Activated T-cell treated with anti-CD3 and anti-CD28 coated beads, Interleukin-2, amount 50 U/mL, for 72 hours (primary cell): Measurements from ENCODE around the gene CUL7. TPM values are rescaled to one million over a fixed set of nuclear protein-coding genes. Genes with fewer than 3 reads are reported as not detected.
"Not testable (repeated sequence)": the region's sequence is repeated elsewhere in the genome, so short reads cannot be mapped to it uniquely, and the experiment has no call there.

Experiments
- ATAC-seq, 2 donors: fragments of 150-1000 bp; cut with Tn5 transposase; replicated peaks in 1 of 2; 2 replicates each; pipeline ENCODE4 v1.10.0; 2021; ENCODE audit warnings: moderate library complexity in 2 of 2, mild to moderate bottlenecking in 1 of 2
- DNase-seq, 2 donors: peaks; one replicate each; pipeline ENCODE4 v3.0.0; 2021 to 2022; ENCODE audit warnings: mixed read lengths in 1 of 2
- H3K27ac Mint-ChIP-seq: one replicate; pipeline ENCODE4 v1.8.0; 2022; ENCODE audit warnings: mild to moderate bottlenecking, moderate library complexity, mixed read lengths
- H3K27me3 Mint-ChIP-seq: one replicate; pipeline ENCODE4 v1.8.0; 2022; ENCODE audit warnings: low read depth, mixed read lengths
- H3K36me3 Mint-ChIP-seq, 2 donors: one replicate each; pipeline ENCODE4 v1.8.0; 2022; ENCODE audit warnings: mixed read lengths in 2 of 2, mild to moderate bottlenecking in 1 of 2; ENCODE audit not compliant: insufficient read depth in 2 of 2
- H3K4me1 Mint-ChIP-seq: one replicate; pipeline ENCODE4 v1.8.0; 2022; ENCODE audit warnings: low read depth, mixed read lengths
- H3K4me3 Mint-ChIP-seq, 2 donors: one replicate each; pipeline ENCODE4 v1.8.0; 2022; ENCODE audit warnings: mild to moderate bottlenecking in 2 of 2, mixed read lengths in 2 of 2, moderate library complexity in 2 of 2
- H3K9me3 Mint-ChIP-seq, 2 donors: one replicate each; pipeline ENCODE4 v1.8.0; 2022; ENCODE audit warnings: mixed read lengths in 2 of 2
- total RNA-seq, 2 donors: library from RNA; stranded (reverse); gene quantifications; one replicate each; pipeline ENCODE4 v1.2.3, GENCODE V29; 2022

Gene CUL7
- total RNA-seq, 2 donors from 2014 or later, result 16.8 to 19.7 TPM

DNA sequence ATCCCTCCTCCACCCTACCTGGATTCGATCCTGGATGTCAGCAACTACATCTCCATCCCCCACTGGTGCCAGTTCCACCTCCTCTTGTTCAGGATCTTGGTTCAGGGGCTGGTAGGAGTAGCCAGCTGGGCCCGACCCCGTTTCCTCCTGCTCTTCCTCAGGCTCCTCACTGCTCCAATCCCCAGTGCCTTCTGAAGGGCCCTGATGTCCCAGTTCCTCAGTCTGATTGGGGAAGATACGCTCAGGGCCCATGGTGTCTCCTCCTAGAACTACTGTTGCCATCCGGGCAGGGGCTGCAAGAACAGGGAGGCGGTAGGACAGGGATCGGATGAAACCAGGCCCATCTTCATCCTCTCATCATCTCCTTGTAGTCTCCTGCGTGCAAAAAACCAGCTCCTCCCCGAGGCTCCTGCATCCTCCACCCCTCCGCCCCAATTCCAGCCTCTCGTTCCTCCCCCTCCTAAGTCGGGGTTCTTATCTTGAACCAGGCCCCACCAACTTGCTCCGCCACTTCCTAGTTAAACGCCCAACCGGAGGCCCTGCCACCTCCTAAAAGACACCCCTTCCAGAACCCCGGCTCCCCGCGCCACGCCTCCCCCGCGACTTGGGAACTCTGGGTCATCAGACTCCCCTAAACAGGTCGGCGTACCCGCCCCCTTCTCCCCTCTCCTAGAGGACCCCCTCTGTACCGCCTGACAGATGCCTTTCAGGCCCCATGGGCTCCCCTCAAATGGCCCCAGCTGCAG lies 40.4 kb downstream of the CUL7 start:
- Mint-ChIP-seq H3K36me3 (peaks cover 9 to 16% of the 10 kb centered on the region in 2 donors), H3K27me3 (no peaks in the 10 kb centered on the region)
- ATAC-seq, result peak in 1 of 2 donors; percentile 27

DNA sequence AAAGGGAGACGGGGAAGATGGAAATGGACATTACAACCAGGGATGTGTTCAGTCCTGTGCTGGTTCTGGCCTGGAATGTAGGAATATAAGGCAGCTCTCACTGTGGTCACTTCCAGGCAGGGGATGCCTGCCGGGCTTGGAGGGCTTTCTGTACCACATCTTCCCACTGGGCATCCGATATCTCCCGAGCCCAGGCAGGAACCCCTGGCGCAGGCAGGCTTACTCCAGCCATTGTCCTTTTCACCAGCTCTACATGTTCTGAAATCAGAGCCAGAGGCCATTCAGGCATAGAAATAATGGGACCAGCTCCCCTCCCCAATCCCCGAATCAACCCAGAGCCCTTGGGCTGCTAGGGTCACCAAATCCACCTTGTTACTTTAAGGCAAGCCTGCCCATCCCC lies 41.3 kb downstream of the CUL7 start:
- DNase-seq, result no peak
- Mint-ChIP-seq H3K9me3 (no peaks in the 10 kb centered on the region), H3K27ac (peak overlapping the region; percentile 70), H3K4me1 (peaks cover 58% of the 10 kb centered on the region), H3K4me3 (peak overlapping the region; percentile 94 to 99), H3K27me3 (no peaks in the 10 kb centered on the region), H3K36me3 (peaks cover 7% of the 10 kb centered on the region in 2 donors)
- no peak for ATAC-seq

More for the DNA sequence above, 40.4 kb downstream of the CUL7 start:
- no peak for DNase-seq
- Mint-ChIP-seq H3K4me3 (peak overlapping the region; percentile 94 to 99), H3K27ac (peak overlapping the region; percentile 70), H3K9me3 (no peaks in the 10 kb centered on the region), H3K4me1 (peaks cover 65% of the 10 kb centered on the region)

DNA sequence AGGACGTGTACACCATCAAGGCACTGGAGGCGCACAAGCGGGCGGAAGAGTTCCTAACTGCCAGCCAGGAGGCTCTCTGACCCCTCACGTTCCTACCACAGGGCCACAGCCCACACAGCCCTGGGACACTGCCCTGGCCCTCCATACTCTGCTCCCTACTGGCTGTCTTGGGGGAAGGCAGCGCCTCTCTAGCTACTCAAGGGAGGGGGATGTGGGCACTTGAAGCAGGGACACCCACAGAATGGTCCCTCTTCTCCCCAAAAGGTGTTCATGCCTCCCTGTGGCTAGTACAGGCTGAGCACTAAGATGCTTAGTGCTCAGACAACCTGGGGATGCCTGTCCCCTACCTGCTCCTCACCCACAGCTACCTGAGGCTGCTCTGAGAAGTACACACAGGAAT lies 42.4 kb downstream of the CUL7 start:
- Mint-ChIP-seq H3K9me3 (no peaks in the 10 kb centered on the region), H3K27me3 (no peaks in the 10 kb centered on the region), H3K4me3 (no peak overlapping the region), H3K27ac (peak overlapping the region; percentile 32), H3K4me1 (peaks cover 51% of the 10 kb centered on the region), H3K36me3 (peaks cover 7 to 9% of the 10 kb centered on the region in 2 donors)
- no peak for DNase-seq
- ATAC-seq, result no peak

DNA sequence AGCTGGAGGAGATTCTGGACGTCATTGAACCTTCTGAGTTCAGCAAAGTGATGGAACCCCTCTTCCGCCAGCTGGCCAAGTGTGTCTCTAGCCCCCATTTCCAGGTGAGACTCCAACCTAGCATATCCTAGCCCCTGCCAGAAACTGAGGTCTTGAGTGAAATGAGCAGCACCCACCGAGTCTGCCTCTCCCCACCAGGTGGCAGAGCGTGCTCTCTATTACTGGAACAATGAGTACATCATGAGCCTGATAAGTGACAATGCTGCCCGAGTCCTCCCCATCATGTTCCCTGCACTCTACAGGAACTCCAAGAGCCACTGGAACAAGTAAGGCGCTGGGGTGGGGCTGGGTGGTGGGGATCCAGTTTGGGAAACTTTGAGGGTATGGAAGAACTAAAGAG lies 44.5 kb downstream of the CUL7 start:
- H3K36me3 Mint-ChIP-seq, result peaks cover 8 to 11% of the 10 kb centered on the region in 2 donors
- no peak overlapping the region for H3K4me3 Mint-ChIP-seq
- no peaks in the 10 kb centered on the region for H3K27me3 Mint-ChIP-seq
- peaks cover 37% of the 10 kb centered on the region for H3K4me1 Mint-ChIP-seq
- peak; percentile 34 to 37 for DNase-seq
- H3K9me3 Mint-ChIP-seq, result no peaks in the 10 kb centered on the region
- no peak for ATAC-seq
- H3K27ac Mint-ChIP-seq, result peak overlapping the region; percentile 24

DNA sequence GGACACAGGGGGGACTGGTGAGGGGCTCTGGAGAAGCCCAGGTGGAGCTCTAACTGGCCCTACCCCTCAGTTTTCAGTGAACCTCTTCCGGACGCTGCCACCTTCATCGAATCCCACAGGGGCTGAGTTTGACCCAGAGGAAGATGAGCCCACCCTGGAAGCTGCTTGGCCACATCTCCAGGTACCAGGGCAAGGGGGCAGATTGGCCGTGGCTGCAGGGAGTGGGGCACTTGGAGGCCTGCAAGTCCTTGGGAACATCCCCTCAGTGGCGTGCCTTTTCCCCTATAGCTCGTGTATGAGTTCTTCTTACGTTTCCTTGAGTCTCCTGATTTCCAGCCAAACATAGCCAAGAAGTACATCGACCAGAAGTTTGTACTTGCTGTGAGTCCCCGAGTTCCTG lies 46.5 kb downstream of the CUL7 start:
- H3K27ac Mint-ChIP-seq, result no peak overlapping the region
- no peak for ATAC-seq
- no peaks in the 10 kb centered on the region for H3K9me3 Mint-ChIP-seq
- no peak overlapping the region for H3K4me3 Mint-ChIP-seq
- DNase-seq, result no peak
- H3K27me3 Mint-ChIP-seq, result no peaks in the 10 kb centered on the region
- H3K36me3 Mint-ChIP-seq, result peaks cover 8 to 11% of the 10 kb centered on the region in 2 donors
- peaks cover 20% of the 10 kb centered on the region for H3K4me1 Mint-ChIP-seq

DNA sequence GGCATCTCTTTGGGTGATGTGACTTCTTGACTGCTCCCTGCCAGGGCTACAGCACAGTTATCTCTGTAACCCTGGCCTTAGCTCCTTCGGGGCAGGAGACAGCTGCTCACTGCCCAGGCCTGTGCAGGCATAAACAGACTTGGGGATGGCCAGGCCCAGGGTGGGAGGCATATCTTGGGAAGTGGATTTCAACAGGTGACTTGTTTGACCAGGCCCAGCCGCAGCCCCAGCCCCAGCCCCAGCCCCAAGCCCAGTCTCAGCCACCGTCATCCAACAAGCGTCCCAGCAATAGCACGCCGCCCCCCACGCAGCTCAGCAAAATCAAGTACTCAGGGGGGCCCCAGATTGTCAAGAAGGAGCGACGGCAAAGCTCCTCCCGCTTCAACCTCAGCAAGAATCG lies 47.4 kb downstream of the CUL7 start:
- Mint-ChIP-seq H3K4me1 (peaks cover 11% of the 10 kb centered on the region), H3K4me3 (no peak overlapping the region), H3K27ac (no peak overlapping the region), H3K27me3 (no peaks in the 10 kb centered on the region), H3K36me3 (peaks cover 8 to 10% of the 10 kb centered on the region in 2 donors), H3K9me3 (no peaks in the 10 kb centered on the region)
- ATAC-seq (no peak), DNase-seq (no peak)

DNA sequence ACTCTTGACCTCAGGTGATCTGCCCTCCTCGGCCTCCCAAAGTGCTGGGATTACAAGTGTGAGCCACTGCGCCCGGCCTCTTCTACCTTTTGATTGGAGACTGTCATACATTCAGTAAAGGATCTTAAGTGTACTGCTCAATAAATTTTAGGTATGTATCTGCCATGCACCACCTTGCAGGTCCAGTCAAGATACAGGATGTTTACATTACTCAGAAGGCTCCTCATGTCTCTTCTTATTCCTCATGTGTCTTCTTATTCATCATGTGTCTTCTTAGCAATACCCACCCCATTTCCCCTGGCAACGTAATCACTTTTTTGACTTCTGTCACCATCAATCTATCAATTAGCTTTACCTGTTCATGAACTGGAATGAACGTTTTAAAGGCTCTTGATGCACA lies 47.8 kb downstream of the CUL7 start:
- H3K27me3 Mint-ChIP-seq, result no peaks in the 10 kb centered on the region
- no peak overlapping the region for H3K27ac Mint-ChIP-seq
- peaks cover 8 to 10% of the 10 kb centered on the region in 2 donors for H3K36me3 Mint-ChIP-seq
- no peak overlapping the region for H3K4me3 Mint-ChIP-seq
- ATAC-seq (peak in 1 of 2 donors; percentile 53), DNase-seq (no peak)
- H3K9me3 Mint-ChIP-seq, result no peaks in the 10 kb centered on the region
- peaks cover 7% of the 10 kb centered on the region for H3K4me1 Mint-ChIP-seq

DNA sequence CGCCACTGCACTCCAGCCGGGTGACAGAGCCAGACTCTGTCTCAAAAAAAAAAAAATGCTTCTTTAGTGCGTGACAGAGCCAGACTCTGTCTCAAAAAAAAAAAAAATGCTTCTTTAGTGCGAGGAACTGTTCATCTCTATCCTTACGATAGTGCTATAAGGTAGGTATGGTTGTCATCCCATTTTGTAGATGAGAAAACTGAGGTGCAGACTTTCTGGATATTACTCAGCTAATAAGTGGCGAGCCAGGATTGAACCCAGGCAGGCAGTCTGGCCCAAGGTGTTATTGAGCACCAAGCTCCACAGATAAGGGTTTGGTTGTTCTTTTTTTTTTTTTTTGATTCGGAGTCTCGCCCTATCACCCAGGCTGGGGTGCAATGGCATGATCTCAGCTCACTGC lies 51.8 kb downstream of the CUL7 start:
- Mint-ChIP-seq H3K4me1 (no peaks in the 10 kb centered on the region), H3K27ac (no peak overlapping the region), H3K4me3 (no peak overlapping the region), H3K27me3 (no peaks in the 10 kb centered on the region), H3K36me3 (peaks cover 3 to 5% of the 10 kb centered on the region in 2 donors), H3K9me3 (no peaks in the 10 kb centered on the region)
- no peak for DNase-seq
- ATAC-seq, result no peak

DNA sequence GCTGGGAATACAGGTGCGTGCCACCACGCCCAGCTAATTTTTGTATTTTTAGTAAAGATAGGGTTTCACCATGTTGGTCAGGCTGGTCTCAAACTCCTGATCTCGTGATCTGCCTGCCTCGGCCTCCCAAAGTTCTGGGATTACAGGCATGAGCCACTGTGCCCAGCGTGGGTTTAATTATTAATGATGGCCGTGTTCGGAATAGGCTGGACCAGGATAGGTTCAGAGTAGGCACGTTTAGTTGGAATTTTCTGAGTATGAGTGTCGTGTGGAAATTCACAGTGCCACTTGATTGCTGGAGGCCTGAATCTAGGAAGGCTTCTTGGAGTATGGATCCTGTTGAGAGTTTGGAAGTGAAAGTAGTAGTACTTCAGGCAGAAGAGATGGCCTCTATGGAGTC lies 55.4 kb downstream of the CUL7 start:
- DNase-seq, H3K9me3 Mint-ChIP-seq, H3K4me3 Mint-ChIP-seq, H3K36me3 Mint-ChIP-seq, H3K27me3 Mint-ChIP-seq, H3K27ac Mint-ChIP-seq, ATAC-seq: not testable (repeated sequence)
- peaks cover 13% of the 10 kb centered on the region for H3K4me1 Mint-ChIP-seq

DNA sequence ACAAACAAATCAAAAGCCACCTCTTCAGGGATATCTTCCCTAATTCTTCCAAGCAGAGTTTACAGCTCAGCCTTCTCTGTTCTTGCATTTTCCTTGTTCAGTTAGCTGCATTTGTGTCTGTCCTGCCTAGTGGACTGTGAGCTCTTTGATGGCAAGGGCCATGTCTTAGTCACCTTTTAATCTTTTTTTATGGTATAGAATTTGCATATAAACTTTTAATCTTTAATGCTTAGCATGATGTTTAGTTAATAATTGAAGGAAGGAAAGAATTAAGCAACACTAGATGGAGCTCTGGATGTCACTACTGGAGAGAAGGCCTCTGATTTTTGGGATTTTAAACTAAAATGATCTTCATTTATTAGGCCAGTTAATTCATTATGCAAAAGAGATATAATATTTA lies 57.1 kb downstream of the CUL7 start:
- DNase-seq (no peak), ATAC-seq (no peak)
- Mint-ChIP-seq H3K4me3 (no peak overlapping the region), H3K9me3 (no peaks in the 10 kb centered on the region), H3K27ac (no peak overlapping the region), H3K36me3 (no peaks in the 10 kb centered on the region), H3K4me1 (peaks cover 13% of the 10 kb centered on the region), H3K27me3 (no peaks in the 10 kb centered on the region)

DNA sequence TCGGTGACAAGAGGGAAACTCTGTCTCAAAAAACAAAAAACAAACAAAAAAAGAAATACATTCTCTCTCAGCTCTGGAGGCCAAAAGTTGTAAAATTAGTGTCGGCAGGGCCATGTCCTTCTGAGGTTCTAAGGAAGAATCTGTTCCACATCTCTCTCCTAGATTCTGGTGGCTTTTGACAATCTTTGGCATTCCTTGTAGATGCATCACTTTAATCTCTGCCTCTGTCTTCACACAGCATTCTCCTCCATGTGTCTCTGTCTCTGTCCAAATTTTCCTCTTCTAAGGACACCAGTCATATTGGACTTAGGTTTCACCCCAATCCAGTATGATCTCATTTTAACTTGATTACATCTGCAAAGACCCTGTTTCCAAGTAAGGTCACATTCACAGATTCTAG lies 60.2 kb downstream of the CUL7 start:
- H3K4me3 Mint-ChIP-seq, result no peak overlapping the region
- no peak overlapping the region for H3K27ac Mint-ChIP-seq
- H3K27me3 Mint-ChIP-seq, result no peaks in the 10 kb centered on the region
- ATAC-seq (no peak), DNase-seq (no peak)
- no peaks in the 10 kb centered on the region for H3K9me3 Mint-ChIP-seq
- peaks cover 0 to 3% of the 10 kb centered on the region in 2 donors for H3K36me3 Mint-ChIP-seq
- peaks cover 16% of the 10 kb centered on the region for H3K4me1 Mint-ChIP-seq

DNA sequence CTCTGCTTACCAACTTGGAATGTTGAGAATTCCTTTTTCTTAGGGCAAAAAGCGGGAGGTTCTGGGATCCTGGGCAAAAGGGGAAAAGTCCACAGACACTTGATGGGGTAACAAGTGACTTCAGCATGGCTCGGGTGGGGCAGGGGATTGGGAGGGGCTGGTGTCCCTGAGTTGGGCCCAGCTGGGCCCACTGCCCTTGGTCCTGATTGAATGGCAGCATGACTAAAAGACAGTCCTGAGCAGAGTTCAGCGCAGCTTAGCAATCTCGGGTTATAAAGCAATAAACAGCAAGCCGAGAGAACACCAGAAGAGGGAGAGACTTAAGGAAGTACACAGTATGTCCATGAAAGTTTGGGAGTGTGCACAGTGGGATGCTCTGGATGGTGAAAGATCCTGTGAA lies 63.7 kb downstream of the CUL7 start:
- Mint-ChIP-seq H3K36me3 (peaks cover 5% of the 10 kb centered on the region in 2 donors), H3K4me3 (no peak overlapping the region), H3K27me3 (no peaks in the 10 kb centered on the region), H3K4me1 (peaks cover 43% of the 10 kb centered on the region), H3K27ac (no peak overlapping the region), H3K9me3 (no peaks in the 10 kb centered on the region)
- ATAC-seq (no peak), DNase-seq (no peak)

DNA sequence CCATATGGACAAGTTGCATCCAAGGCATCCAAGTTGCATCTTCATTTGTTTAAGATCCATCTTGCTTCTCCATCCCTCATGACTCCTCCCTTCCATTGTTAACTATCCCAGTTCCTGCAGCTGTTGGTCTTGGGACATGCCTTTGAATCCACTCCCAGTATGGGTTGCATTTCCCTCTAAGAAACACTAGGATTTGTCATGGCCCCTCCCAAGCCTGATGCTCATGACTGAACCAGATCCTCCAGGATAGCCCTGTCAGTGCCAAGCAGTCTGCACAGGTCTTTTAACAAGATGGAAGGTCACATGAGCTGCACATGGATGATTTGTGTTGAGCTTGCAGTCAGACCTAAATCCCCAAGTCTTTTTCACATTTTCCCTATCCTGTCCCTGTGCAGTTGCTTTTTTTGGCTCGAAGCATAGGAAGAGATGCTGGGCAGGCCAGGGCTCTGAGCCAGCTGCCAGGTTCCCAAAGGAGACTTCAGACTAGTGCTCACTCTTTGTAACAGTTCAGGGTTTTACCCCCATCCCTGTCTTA lies 65.1 kb downstream of the CUL7 start:
- ATAC-seq (no peak), DNase-seq (no peak)

More for the DNA sequence above, 65.1 kb downstream of the CUL7 start:
- Mint-ChIP-seq H3K4me1 (peaks cover 43% of the 10 kb centered on the region), H3K27ac (no peak overlapping the region), H3K36me3 (peaks cover 5% of the 10 kb centered on the region in 2 donors), H3K4me3 (no peak overlapping the region), H3K9me3 (no peaks in the 10 kb centered on the region), H3K27me3 (no peaks in the 10 kb centered on the region)
